GM19438 (cell line): ENCODE data around the gene DENND1A.

ENCODE experiments used
- ATAC-seq: cut with Tn5 transposase; IDR thresholded peaks from one replicate; pipeline ENCODE4 v1.9.1; 2021; ENCODE audit warnings: low read depth; ENCODE audit not compliant: unreplicated experiment

The DENND1A gene

DNA sequence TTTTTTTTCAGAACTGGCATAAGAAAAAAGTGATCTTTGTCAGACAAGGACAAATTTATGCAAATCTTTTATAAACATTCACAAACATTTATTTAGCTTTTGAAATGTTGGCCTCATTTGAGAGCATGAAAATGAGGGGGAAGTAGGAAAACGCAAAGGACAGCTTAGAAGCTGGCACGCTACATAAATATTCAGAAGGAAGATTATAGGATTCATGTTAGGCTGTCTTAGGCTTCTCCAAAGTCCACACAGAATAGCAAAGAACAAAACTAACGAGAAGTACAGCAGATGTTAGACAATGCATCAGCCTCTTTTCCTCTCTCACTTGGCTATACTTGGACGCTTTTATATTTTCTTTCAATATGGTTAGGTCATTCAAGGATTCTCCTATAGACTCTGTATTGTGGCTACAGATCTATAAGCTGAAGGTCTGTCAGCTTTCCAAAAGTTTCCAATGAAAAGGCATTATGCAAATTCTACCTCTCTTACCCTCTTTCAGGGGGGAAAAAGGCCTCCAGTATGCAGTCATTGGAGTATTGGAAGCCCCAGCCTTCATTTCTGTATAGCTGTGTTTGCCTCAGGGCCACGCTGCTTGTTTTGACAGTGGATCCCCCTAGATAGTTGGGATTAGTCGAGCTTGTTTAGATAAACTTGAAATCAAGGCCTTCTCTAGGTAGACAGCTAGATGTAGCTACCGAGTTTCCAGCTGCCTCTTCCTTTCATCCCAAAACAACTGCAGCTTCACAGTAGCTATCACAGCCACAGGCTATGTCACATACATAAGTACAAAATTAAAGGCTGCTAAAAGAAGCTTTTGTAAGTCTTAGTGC is 153.0 kb downstream of the DENND1A start:
- ATAC-seq = no peak

DNA sequence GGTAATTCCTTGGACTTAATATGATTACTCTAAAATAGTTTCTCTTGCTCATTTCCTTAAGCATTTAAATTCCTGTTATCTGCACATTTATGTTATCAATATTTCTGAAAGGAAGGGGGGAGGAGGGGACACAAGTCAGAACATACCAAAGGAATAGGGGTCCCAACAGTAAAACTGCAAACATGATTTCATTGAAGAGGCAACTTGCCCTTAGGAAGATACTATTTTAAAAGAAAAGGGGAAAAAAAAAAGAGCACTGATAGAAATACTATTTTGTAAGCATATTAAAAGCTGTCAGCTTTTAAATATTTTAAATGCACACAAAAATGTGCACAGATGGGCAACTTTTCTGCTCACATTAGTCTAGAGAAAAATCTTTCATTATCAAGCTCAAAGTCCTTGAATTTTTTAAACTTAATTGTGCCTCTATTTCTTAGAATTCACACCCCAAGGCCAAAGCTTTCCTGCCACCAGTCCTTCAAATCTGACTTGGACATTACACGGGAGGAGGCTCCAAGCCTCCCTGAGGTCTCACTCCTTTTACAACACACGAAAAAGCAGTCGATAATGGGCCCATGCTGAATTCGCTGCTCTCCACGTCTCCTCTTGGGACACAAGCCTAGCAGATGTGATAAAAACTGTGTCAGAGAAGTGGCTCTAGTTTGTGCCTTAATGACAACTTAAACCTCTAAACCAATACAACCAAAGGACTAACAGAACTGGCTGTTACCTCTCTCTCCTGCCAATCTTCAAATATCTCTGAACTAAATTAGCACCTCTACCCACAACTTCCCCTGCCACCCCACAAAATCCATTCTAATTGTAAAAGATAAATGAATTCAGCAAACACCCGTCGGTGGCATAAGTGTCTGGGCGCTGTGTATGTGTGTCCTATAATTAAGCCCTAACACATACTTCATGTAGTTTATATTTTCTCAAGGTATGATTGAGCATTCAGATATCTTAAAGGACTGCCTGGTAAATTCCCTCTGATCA is 154.3 kb downstream of the DENND1A start:
- ATAC-seq = no peak

DNA sequence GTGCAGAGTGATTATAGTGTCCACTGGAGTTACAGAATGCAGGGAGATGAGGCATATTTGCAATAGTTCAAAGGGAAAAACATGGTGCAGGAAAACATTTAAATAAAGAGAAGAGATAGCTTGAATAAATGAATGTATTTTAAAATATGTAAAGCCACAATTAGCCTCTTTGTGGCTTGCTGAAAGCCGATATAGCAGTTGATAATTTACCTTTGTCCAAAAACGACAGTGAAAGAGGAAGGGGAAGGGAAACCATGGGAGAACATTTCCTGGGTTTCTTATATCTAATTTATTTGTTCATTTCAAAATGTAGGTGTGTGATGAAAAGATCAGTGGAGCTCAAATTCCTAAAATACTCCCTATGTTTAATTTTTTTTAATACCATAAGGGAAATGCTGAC is 156.1 kb downstream of the DENND1A start:
- no peak for ATAC-seq

GRCh38 chr9:123772967-123773366 is 157.0 kb downstream of the DENND1A start:
- ATAC-seq = no peak

- no peak for ATAC-seq
These were observed 157.6 kb downstream of the DENND1A start for GRCh38 chr9:123772374-123772773.

GRCh38 chr9:123771690-123772089 is 158.2 kb downstream of the DENND1A start:
- no peak for ATAC-seq

- ATAC-seq = no peak
These were observed 160.2 kb downstream of the DENND1A start for GRCh38 chr9:123769719-123770118.

DNA sequence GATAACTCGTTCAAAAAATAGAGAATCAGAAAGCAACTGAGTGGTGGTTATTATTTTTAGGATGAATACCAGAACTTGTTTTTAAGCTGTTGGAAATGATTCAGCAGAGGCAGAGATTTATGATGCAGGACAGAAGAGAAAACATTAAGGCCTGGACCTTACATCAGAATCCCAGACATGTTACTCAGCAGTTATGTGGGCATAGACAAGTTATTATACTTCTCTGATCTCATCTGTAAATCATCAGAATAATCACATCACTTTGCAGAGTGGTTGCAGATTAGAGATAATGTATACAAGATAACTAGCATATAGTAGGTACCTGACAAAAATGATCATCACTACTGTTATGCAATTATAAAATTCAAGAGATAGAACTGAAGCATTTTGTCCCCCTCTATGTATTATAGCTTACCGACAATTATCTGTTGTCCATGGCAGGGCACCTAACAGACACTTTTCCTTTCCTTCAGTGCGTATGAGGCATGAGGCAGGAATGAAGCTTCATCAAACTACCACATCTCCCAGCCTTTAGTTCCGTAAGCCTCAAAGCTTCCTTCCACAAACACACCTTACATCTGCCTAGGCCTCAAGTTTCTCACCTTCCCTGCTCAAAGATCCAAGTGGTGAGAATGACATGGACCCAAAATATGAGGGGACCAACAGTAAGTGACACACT is 165.9 kb downstream of the DENND1A start:
- ATAC-seq = no peak

DNA sequence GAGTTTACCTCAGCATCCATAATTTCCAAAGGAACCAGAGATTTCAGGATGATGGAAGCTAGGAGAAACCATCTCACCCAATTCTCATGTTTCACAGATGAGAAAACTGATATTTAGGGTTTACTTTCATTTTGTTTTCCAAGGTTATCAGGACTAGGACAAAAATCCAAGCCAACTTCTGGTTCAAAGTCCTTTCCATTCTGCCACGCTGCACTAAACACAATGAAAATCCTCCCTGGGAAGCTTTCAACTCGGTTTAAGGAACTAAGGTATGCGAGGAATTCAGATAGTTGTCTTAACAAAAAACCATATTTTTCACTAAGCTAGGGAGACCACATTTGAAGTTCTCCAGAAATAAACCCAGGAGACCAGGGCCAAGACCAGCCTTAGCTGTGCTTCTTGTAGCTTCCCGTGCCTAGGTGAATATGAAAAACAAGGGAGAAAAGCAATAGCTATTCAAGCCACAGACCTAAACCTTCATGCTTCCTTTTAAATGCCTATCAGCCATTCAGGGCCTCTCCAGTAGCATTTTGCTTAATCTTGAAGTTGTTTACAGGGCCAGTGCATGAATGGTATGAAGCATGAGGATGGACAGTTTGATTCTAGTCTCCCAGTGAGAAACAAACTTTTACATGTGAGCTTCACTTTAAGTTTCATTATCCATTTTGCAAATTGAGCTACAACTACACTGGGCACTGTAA is 167.9 kb downstream of the DENND1A start:
- ATAC-seq = no peak

DNA sequence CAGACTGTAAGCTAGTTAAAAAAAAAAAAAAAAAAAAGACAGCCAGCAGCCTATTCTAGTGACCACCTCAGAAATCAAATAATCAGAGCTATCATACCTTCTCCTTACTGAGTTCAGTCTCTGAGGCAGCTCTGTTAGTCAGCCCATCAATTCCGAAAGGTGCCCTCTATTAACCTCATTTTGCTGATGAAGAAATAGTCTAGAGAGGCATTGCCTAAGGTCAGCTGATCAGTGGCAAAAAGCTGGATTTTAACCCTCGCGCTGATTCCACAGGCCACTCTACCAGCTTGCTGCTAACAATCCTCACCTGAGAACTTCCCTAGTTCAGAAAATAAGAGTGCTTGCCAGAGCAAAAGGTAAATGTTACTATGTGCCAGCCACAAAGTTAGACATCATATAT is 172.0 kb downstream of the DENND1A start:
- ATAC-seq = no peak

- no peak for ATAC-seq
These were observed 172.4 kb downstream of the DENND1A start for GRCh38 chr9:123757547-123757946.

DNA sequence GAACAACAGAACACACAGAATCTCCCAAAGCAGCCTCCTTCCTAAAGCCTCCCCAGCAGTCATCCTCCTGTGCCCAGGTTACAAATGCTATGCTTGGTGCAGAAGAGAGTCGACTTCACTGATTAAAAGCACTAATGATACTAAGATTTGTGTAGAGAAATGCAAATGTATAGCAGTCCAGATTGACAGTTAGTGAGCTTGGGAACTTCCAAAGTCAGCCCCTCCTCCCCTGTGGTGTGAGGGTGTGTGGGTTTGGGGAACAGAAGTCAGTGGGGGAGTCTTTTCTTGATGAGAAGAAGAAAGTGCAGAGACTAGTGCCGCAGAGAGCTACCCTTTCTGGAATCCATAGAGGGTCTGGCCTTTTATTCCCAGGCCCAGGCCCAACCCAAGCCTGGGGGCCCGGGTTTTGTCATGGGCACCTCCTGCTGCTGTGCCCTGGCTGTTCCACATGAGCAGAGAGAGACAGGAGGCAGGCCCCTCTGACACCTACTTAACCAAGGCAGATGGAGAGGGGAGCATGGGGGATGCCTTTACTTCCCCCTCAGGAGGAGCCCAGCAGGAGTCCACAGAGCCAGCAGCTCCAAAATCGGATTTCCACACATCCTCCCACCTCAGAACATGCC is 173.3 kb downstream of the DENND1A start:
- ATAC-seq = no peak

DNA sequence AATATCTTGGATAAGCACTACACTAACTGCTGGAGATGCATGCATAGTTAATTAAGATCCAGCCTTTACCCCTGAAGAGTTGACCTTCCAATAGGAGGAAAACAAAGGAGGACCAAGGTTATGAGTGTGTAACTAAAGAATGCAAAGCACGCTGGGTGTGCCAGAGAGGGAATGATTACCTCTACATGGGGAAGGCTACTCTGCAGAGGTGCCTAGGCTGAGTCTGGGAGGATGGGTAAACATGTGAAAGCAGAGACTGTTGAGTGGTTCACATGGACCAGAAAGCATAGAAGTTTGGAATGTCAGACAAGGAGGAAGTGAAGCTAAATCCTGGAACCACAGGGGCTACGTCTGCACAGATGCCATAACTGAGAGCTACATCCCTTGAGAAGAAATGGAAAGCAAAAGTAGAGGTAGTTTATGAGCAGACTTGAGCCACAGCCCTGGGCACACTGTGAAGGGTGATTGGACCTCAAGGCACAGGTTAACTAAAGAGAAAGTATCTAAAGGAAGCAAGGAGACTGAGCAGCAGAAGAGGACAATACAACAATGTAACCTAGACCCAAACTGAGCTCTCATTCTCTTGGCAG is 176.2 kb downstream of the DENND1A start:
- ATAC-seq = no peak

- no peak for ATAC-seq
These were observed 176.9 kb downstream of the DENND1A start for GRCh38 chr9:123753016-123753415.

DNA sequence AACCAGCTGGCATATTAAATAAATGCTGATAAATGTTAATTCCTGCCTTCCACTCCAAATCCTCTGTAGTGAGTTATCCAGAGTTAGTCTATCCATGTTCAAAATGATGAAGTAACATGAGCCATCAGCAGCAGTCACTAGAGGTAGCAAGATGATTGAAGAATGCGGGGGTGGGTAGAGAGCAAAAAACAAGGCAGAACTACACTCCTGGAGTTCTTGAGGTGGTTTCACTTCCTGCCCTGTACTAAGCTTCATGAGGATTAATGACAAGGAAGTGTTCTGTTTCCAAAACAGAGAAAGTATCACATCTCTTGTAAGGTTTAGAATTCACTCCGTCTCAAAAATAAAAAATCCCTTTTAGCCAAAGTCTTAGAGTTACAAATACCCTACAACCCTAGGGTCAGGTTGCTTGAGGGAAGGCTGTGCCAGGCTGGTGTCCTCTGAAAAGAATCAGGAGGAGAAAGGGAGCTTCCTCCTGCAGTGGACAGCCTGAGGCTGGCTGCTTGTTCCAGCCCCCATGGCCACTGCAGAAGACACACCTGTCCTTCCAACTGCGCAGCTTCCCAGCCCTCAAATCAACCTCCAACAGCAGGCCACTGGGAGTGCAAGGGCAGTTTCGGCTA is 180.2 kb downstream of the DENND1A start:
- ATAC-seq = peak; percentile 81

GRCh38 chr9:123746765-123747164 is 183.2 kb downstream of the DENND1A start:
- ATAC-seq = no peak

DNA sequence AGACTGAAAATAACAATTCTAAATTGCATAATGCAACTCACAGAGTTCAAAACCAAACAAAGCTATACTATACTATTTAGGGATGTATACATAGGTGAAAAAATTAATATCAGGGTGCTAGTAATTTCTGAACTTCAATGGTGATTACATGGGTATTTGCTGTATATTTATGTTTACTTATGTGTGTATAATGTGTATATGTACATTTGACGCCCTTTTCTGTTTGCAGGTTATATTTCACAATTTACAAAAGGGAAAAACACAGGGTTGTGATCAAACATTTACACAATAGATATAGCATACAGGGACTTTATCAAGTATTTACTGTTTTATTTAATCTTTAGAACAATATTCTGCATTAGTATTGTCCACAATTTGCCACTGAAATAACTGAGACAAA is 184.0 kb downstream of the DENND1A start:
- no peak for ATAC-seq

- ATAC-seq = no peak
These were observed 184.5 kb downstream of the DENND1A start for GRCh38 chr9:123745451-123745850.

DNA sequence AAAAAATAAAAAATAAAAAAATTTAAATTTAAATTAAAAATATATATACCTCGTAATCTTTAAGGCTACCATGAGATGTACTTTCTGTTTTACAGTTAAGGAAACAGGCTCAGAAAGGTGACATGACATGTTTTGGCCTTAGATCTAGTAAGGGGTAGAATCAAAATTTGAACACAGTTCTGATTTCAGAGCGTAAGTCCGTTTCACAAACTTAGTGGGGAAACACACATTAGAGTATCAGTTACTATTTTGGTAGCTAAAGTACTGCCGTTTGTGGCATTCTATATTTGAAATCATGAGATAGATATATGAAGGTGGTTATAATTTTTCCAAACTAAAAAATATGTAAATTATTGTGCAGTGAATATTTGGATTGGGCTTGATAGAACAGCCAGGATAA is 186.2 kb downstream of the DENND1A start:
- ATAC-seq = no peak
